PC-3 (cell line): Measurements from ENCODE around the gene PM20D1.

Experiments
- EZH2 ChIP-seq: fragments of 300-600 bp; sonication (generic); IDR thresholded peaks from one replicate; pipeline ENCODE4 v1.6.1; 2017; ENCODE audit warnings: antibody characterized with exemption, mild to moderate bottlenecking, low read length; ENCODE audit not compliant: unreplicated experiment
- TF ChIP-seq, protein P1 (sequence below): fragments of 300-600 bp; sonication (generic); conservative IDR thresholded peaks from 2 replicates; pipeline ENCODE4 v1.5.1; 2017; ENCODE audit warnings: antibody characterized with exemption, low read depth, mild to moderate bottlenecking, low read length

- TF ChIP-seq, protein P1, sequence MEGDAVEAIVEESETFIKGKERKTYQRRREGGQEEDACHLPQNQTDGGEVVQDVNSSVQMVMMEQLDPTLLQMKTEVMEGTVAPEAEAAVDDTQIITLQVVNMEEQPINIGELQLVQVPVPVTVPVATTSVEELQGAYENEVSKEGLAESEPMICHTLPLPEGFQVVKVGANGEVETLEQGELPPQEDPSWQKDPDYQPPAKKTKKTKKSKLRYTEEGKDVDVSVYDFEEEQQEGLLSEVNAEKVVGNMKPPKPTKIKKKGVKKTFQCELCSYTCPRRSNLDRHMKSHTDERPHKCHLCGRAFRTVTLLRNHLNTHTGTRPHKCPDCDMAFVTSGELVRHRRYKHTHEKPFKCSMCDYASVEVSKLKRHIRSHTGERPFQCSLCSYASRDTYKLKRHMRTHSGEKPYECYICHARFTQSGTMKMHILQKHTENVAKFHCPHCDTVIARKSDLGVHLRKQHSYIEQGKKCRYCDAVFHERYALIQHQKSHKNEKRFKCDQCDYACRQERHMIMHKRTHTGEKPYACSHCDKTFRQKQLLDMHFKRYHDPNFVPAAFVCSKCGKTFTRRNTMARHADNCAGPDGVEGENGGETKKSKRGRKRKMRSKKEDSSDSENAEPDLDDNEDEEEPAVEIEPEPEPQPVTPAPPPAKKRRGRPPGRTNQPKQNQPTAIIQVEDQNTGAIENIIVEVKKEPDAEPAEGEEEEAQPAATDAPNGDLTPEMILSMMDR, result no peak
- no peak for TF ChIP-seq EZH2
These were observed 40.5 kb downstream of the PM20D1 start for GRCh38 chr1:205809469-205809868.
